HuH-7.5 (cell line): ENCODE results near the gene WDR5B.
A peak's percentile ranks its signal among the peaks of the same experiment; 100 is the strongest.
"Not testable (repeated sequence)": the region's sequence is repeated elsewhere in the genome, so short reads cannot be mapped to it uniquely, and the experiment has no call there.

Experiments used
- DNase-seq: peaks from one replicate; pipeline ENCODE4 v3.0.0; 2011; ENCODE audit warnings: low spot score

Gene WDR5B

GRCh38 chr3:122415762-122416654, at the start of gene WDR5B:
Gene WDR5B (minus strand): TSS chr3:122416062. CDS start chr3:122415528, 534 bp downstream.
- DNase-seq, result peak; percentile 87

GRCh38 chr3:122464659-122465058, 48.8 kb upstream of the WDR5B start:
- no peak for DNase-seq

GRCh38 chr3:122462406-122462805, 46.5 kb upstream of the WDR5B start:
- no peak for DNase-seq

GRCh38 chr3:122461806-122462205, 45.9 kb upstream of the WDR5B start:
- no peak for DNase-seq

- DNase-seq, result no peak
Observed at GRCh38 chr3:122458992-122459391, 43.1 kb upstream of the WDR5B start.

GRCh38 chr3:122457706-122458105, 41.8 kb upstream of the WDR5B start:
- no peak for DNase-seq

- DNase-seq, result no peak
Observed at GRCh38 chr3:122456074-122456473, 40.2 kb upstream of the WDR5B start.

- DNase-seq, result no peak
Observed at GRCh38 chr3:122451371-122451770, 35.5 kb upstream of the WDR5B start.

GRCh38 chr3:122448218-122448617, 32.4 kb upstream of the WDR5B start:
- not testable (repeated sequence) for DNase-seq

- DNase-seq, result not testable (repeated sequence)
Observed at GRCh38 chr3:122444491-122444887, 28.6 kb upstream of the WDR5B start.

GRCh38 chr3:122443762-122444490, 28.1 kb upstream of the WDR5B start:
- not testable (repeated sequence) for DNase-seq

GRCh38 chr3:122443090-122443489, 27.2 kb upstream of the WDR5B start:
- no peak for DNase-seq

GRCh38 chr3:122435950-122436349, 20.1 kb upstream of the WDR5B start:
- DNase-seq, result no peak

GRCh38 chr3:122430371-122430770, 14.5 kb upstream of the WDR5B start:
- DNase-seq, result no peak

GRCh38 chr3:122427857-122428471, 12.1 kb upstream of the WDR5B start:
- no peak for DNase-seq

GRCh38 chr3:122421836-122422235, 6.0 kb upstream of the WDR5B start:
- no peak for DNase-seq

- no peak for DNase-seq
Observed at GRCh38 chr3:122421101-122421500, 5.2 kb upstream of the WDR5B start.

GRCh38 chr3:122416966-122417365, 1.1 kb upstream of the WDR5B start:
- DNase-seq, result no peak

- peak; percentile 28 for DNase-seq
Observed at GRCh38 chr3:122415104-122415744, 638 bp downstream of the WDR5B start.

- no peak for DNase-seq
Observed at GRCh38 chr3:122414391-122414790, 1.5 kb downstream of the WDR5B start.

GRCh38 chr3:122410639-122411038, 5.2 kb downstream of the WDR5B start:
- DNase-seq, result no peak

- no peak for DNase-seq
Observed at GRCh38 chr3:122410111-122410510, 5.8 kb downstream of the WDR5B start.
